GM12864 (cell line): ENCODE data around the gene CFL2.
"Not testable (repeated sequence)": the region's sequence is repeated elsewhere in the genome, so short reads cannot be mapped to it uniquely, and the experiment has no call there.

Experiments used
- DNase-seq: peaks from one replicate; pipeline ENCODE4 v3.0.0-alpha.2; 2011; ENCODE audit warnings: low read depth
- H3K4me3 ChIP-seq: 2 replicates; pipeline ENCODE4 v1.5.1; 2011; ENCODE audit warnings: mild to moderate bottlenecking, low read depth, low read length, control low read depth
- TF ChIP-seq, protein P1 (sequence below): IDR thresholded peaks from 2 replicates; pipeline ENCODE4 v1.5.1; 2011; ENCODE audit warnings: low read depth, mild to moderate bottlenecking, moderate library complexity, low read length, control low read depth, inconsistent platforms; ENCODE audit errors: missing control alignments

The CFL2 gene

DNA sequence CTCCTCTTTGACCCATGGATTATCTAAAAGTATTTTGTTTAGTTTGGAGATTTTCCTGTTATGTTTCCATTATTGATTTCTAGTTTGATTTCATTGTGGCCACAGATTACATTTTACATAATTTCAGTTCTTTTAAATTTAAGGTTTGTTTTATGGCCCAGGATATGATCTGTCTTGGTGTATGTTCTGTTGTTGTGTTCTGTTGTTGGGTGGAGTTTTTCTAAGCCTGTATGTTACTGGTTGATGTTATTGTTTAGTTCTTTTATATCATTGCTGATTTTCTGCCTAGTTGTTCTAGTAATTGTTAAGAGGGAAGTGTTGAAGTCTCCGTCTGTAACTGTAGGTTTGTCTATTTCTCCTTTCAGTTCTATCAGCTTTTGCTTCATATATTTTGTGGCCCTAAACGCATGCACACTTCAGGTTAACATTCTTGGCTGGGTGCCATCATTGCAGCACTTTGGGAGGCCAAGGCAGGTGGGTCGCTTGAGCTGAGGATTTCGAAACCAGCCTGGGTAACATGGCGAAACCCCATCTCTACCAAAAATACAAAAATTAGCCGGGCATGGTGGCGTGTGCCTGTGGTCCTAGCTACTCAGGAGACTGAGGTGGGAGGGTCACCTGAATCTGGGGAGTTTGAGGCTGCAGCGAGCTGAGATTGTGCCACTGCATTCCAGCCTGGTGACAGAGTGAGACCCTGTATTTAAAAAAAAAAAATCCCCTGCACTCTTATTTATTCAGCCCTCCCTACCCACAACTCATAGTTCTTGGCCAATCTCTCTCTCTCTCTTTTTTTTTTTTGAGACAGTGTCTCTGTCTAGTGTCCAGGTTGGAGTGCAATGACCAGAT lies 28.1 kb upstream of the CFL2 start:
- DNase-seq, result no peak
- no peak overlapping the region for H3K4me3 ChIP-seq
- TF ChIP-seq, protein P1, sequence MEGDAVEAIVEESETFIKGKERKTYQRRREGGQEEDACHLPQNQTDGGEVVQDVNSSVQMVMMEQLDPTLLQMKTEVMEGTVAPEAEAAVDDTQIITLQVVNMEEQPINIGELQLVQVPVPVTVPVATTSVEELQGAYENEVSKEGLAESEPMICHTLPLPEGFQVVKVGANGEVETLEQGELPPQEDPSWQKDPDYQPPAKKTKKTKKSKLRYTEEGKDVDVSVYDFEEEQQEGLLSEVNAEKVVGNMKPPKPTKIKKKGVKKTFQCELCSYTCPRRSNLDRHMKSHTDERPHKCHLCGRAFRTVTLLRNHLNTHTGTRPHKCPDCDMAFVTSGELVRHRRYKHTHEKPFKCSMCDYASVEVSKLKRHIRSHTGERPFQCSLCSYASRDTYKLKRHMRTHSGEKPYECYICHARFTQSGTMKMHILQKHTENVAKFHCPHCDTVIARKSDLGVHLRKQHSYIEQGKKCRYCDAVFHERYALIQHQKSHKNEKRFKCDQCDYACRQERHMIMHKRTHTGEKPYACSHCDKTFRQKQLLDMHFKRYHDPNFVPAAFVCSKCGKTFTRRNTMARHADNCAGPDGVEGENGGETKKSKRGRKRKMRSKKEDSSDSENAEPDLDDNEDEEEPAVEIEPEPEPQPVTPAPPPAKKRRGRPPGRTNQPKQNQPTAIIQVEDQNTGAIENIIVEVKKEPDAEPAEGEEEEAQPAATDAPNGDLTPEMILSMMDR, result no peak

- TF ChIP-seq, protein P1, result no peak
- DNase-seq, result no peak
- H3K4me3 ChIP-seq, result no peak overlapping the region
Observed at GRCh38 chr14:34741840-34742239, 27.4 kb upstream of the CFL2 start.

DNA sequence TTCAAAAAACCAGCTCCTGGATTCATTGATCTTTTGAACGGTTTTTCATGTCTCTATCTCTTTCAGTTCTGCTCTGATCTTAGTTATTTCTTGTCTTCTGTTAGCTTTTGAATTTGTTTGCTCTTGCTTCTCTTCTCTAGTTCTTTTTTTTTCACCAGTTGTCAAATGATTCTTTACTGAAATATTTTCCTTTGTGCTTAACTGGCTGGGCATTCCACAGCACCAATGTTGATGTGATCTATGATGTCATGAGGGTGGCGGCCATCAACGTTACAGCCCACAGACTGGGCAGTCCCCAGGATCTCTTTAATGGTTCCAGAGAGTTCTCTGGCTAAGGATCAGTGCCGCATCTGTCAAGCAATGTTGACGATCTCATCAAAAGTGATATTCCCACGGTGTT lies 25.7 kb upstream of the CFL2 start:
- not testable (repeated sequence) for H3K4me3 ChIP-seq, DNase-seq

- not testable (repeated sequence) for H3K4me3 ChIP-seq, DNase-seq
Observed at GRCh38 chr14:34737079-34737478, 22.7 kb upstream of the CFL2 start.

- no peak for DNase-seq
- TF ChIP-seq, protein P1, result no peak
- no peak overlapping the region for H3K4me3 ChIP-seq
Observed at GRCh38 chr14:34733245-34733644, 18.9 kb upstream of the CFL2 start.

- TF ChIP-seq, protein P1, result no peak
- DNase-seq, result no peak
Observed at GRCh38 chr14:34732802-34733201, 18.4 kb upstream of the CFL2 start.

GRCh38 chr14:34723867-34724266 lies 9.5 kb upstream of the CFL2 start:
- no peak overlapping the region for H3K4me3 ChIP-seq
- no peak for DNase-seq
- TF ChIP-seq, protein P1, result no peak

More at GRCh38 chr14:34732802-34733201, 18.4 kb upstream of the CFL2 start:
- no peak overlapping the region for H3K4me3 ChIP-seq
